ENCODE measurements around the gene KCNN3.
A peak's percentile ranks its signal among the peaks of the same experiment; 100 is the strongest.
"Not testable (repeated sequence)": the region's sequence is repeated elsewhere in the genome, so short reads cannot be mapped to it uniquely, and the experiment has no call there.

Gene KCNN3

GRCh38 chr1:154870115-154870571 is at the start of gene KCNN3:
Gene KCNN3 (minus strand): TSS chr1:154870281. CDS start chr1:154869964, 317 bp downstream.
- peak; percentile 96 for DNase-seq

DNA sequence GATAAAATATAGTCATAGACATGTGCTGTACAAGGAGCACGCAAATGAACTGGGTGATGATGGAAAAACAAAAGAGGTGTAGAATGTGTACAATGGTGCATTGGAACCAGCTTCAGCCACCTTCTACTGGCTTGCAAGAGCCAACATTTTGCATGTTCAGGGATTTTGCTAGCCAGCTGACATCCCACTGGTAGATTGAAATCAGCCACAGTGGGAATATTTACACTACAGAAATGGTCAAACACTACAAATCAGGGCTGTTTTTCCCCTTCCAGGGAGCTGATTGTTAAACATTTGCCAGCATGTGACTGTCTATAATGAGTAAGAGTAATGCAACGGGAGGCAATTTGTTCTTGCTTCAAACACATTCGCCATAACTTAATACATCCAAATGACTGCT is 43.2 kb upstream of the KCNN3 start:
- no peak for DNase-seq

DNA sequence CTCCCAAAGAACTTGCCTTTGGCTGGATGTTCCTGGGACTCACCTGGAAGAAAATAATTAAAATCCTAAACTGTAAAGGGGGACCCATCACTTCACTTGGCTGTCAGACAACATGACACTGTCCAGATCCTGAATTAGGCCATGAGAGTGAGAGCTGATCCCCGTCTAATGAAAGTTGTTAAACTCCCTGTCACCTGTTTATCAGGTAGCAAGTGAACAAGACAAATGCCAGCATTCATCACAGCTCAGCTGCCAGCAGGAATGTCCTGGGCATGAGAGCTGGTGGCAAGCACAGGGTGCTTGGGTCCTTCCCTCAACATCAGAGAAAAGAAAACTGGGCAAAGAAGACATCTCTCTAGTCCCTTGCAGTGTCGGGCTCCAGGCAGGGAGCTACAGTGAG is 42.7 kb upstream of the KCNN3 start:
- no peak for DNase-seq

DNA sequence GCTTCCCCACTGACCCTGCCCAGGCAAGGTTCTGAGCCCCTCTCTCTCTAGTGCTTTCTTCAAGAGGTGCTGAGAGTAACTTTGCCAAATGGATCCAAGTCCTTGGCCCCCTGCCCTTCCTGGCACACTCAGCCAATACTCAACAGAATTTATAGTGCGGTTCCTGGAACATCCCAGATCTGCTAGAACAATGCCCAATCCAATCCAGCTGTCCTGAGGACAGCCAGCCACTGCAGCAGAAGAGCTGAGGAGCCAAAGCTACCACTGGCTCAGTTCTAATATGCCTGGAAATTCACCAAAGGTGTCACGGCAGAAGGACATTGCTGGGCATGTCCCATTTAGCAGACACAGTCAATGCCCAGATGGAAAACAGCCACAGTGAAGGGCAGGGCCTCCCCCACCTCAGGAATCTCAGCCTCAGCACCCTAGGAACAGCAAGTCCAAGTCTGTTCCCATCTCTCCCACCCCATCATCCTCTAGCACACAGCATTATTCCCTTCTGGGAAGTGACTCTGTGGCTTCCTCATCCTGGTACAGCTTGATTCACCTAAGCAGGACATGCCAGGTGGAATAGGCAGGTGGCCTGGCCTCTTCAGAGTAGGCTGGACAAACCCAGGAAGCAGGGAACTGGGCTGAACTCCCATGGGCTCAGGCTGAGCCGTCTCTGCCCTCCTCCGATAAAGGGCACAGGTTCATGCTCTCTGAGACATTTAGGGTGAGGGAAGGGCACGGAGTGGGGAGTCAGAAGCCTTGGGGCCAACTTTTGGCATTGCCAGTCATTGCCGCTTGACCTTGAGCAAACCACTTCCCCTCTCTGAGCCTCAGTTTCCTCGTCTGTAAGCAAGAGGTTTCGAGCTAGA is 41.8 kb upstream of the KCNN3 start:
- DNase-seq = no peak

GRCh38 chr1:154910851-154911250 is 40.8 kb upstream of the KCNN3 start:
- DNase-seq = no peak

GRCh38 chr1:154908937-154909336 is 38.9 kb upstream of the KCNN3 start:
- no peak for DNase-seq

DNA sequence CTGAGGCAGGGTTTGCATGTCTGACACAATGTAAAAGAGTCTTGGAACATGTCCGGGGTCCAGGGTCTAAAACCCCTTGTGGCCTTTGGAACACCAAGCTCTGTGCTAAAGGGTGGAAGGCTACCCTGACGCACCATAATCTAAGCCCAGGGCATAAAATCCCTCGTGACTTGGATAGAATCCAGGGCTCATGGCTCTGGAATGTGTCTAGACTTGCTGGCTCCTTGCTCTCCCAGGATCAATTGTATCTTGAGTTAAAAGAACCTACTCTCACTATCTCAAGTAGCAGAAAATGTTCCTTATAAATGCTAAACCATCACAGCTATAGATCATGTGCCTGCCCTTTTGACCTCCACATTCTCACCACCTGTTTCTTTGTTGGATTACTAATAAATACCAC is 38.0 kb upstream of the KCNN3 start:
- DNase-seq = not testable (repeated sequence)

GRCh38 chr1:154906621-154907081 is 36.6 kb upstream of the KCNN3 start:
- DNase-seq = no peak

DNA sequence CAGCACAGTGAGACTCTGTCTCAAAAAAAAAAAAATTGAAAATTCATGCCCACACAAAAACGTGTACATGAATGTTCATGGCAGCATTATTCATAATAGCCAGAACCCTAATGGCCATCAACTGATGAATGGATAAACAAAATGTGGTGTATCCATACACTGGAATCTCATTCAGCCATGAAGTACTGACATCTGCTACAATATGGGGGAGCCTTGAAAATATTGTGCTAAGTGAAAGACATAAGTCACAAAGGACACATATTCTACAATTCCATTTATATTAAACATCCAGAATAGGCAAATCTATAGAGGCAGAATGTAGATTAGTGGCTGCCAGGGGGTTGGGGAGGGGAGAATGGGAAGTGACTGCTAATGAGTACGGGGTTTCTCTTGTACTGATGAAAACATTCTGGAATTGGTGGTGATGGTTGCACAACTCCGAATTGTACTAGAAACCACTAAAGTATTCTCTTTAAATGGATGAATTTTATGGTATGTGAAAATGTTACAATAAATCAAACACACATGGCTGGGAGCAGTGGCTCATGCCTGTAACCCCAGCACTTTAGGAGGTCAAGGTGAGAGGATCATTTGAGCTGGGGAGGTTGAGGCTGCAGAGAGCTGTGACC is 33.0 kb upstream of the KCNN3 start:
- DNase-seq = no peak

GRCh38 chr1:154901591-154901990 is 31.5 kb upstream of the KCNN3 start:
- DNase-seq = no peak

DNA sequence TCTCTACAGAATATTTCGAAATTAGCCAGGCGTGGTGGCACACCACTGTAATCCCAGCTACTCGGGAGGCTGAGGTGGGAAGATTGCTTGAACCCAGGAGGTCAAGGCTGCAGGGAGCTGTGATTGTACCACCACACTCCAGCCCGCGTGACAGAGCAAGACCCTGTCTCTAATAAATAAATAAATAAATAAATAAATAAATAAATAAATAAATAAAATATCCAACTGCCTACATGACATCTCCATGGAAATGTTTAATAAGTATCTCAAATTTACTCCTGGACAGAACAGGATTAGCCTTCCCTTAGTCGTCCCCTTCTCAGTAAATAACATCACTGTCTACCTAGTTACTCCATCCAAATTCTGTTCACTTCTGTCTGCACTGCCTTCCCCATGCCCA is 29.0 kb upstream of the KCNN3 start:
- no peak for DNase-seq

DNA sequence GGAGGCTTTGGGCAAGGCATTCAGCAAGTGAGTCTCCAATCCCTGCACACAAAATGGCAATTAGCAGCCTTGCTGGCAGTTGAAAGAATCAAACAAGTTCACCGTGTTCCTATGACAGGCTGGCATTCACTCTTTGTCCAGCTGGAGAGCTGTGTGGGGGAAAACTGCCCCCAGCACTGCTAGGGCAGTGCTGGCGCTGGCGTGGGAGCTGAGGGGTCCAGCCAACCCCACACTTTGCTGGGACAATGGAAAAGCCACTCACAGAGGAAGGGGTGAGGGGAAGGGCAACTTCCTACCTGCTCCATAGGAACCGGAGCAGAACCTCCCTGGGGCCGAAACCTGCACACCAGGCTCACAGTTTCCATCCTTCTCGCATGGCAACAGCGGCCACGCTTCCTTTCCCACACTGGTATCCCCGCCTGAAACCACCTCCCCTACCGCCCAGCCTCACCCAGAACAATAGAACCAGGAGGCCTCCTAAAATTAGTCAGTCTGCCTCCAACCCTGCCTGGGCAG is 26.7 kb upstream of the KCNN3 start:
- DNase-seq = no peak

DNA sequence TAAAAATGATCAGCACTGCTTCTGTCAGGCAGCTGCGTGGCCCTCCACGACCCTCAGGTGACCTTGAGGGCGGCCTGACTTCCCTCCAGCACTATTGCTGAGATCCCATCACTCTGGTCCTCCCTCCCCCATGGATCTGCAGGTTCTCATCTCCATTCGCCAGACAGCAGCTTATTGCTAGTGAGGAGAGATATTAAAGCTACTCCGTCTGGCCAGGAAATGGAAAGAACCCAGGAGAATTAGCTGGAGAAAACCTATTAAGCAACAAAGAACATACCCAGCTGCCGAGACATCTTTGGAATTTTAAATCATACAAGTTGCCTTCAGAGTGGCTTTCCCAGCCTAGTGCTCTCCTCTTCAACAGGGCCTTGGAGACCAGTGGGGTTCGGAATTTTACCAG is 25.7 kb upstream of the KCNN3 start:
- no peak for DNase-seq

GRCh38 chr1:154891452-154891851 is 21.4 kb upstream of the KCNN3 start:
- DNase-seq = no peak

DNA sequence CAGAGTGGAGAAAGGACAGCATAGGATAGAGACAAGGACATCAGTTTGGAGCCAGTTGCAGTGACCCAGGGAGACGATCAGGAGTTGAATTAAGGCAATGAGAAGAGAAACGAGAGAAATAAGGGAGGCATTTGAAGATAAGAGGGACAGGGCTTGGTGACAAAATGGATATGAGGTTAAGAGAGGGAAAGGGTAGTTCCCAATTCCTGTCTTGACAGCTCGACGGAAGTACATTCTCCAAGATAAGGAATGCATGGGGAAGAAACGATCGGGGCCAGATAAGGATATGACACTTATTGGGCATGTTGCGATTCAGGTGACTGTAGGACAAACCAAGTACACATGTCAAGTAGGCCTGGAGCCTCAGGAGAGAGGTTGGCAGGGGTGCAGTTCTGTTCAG is 18.7 kb upstream of the KCNN3 start:
- DNase-seq = no peak

- DNase-seq = peak; percentile 54
These were observed 16.4 kb upstream of the KCNN3 start for GRCh38 chr1:154886281-154887015.

DNA sequence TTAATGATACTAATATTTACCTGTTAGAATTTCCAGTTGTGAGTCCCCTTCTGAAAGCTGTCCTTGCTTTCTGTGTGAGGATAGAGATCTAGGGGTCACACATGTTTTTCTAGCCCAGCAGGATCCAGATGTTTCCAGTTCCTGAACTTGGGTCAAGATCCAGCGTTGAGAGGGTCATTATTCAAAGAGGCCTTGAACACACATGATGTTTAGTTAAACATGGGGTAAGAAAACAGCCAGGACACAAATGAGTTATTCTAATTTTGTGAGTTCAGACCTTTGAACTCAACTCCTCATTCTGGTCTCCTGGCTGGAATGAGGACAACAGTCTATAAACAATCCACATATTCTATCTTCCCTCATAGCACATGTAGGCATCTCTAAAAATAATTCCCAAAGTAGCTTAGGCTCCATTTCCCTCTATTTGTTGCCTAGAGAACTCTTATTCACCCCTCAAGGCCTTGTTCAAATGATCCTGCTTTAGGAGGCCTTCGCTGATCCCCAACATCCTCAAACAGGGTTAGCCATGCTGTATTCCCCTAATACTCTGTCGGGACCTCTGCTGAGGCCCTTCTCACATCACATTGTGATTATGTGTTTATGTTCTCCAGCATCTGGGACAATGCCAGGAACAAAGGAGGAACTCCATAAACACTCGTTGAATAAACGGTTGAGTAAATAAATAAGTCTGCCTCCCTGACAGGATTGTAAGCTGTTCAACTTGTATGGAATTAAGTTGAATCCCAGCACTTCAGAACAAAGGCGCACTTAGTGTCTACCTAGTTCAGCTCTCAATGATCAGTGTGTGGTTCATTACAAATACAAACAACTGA is 15.0 kb upstream of the KCNN3 start:
- peak; percentile 30 for DNase-seq

- DNase-seq = peak; percentile 97
These were observed 14.1 kb upstream of the KCNN3 start for GRCh38 chr1:154883919-154884868.

- no peak for DNase-seq
These were observed 11.9 kb upstream of the KCNN3 start for GRCh38 chr1:154881820-154882535.

GRCh38 chr1:154880671-154881070 is 10.6 kb upstream of the KCNN3 start:
- DNase-seq = no peak

DNA sequence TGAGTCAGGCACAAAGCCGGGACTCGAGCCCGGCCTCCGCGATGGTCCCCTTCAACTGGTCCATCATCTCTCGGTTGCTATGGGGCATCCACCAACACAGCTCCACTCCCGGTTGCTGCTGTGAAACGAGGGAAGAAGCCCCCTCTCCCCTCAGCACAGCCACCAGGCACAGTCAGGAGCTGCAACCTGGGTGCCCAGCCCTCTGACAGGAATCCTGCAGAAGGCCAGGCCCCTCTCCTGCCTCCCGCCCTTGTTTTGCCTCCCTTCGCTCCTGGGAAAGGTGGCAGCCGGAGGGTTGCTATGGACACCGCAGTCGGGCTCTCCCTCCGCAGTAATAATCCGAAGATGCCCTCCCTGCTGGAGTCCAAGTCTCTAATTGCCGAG is 8.9 kb upstream of the KCNN3 start:
- no peak for DNase-seq
